Fibroblast of lung (primary cell): Measurements from ENCODE around the gene DHFR2. TPM values are rescaled to one million over a fixed set of nuclear protein-coding genes. Genes with fewer than 3 reads are reported as not detected.

Source experiments
- DNase-seq, 2 donors: peaks; one replicate each; pipeline versions ENCODE4 v3.0.0 to v3.0.0-alpha.2; 2010; ENCODE audit warnings: low read depth in 2 of 2
- H2AFZ ChIP-seq: 2 replicates; pipeline ENCODE4 v1.5.1; 2012; ENCODE audit warnings: low read length, control low read depth, inconsistent platforms
- H3K27ac ChIP-seq: 2 replicates; pipeline ENCODE4 v1.5.1; 2011; ENCODE audit warnings: low read length, control low read depth; ENCODE audit not compliant: insufficient read depth
- H3K27me3 ChIP-seq: 2 replicates; pipeline ENCODE4 v1.5.1; 2011; ENCODE audit warnings: mild to moderate bottlenecking, low read length; ENCODE audit not compliant: control insufficient read depth, insufficient read depth
- H3K36me3 ChIP-seq: 2 replicates; pipeline ENCODE4 v1.5.1; 2011; ENCODE audit warnings: low read length; ENCODE audit not compliant: control insufficient read depth, insufficient read depth
- H3K4me1 ChIP-seq: 2 replicates; pipeline ENCODE4 v1.5.1; 2011; ENCODE audit warnings: low read length; ENCODE audit not compliant: control insufficient read depth, insufficient read depth; ENCODE audit errors: extremely low read depth
- H3K4me2 ChIP-seq: 2 replicates; pipeline ENCODE4 v1.5.1; 2011; ENCODE audit warnings: low read length, control low read depth; ENCODE audit not compliant: insufficient read depth; ENCODE audit errors: extremely low read depth
- H3K4me3 ChIP-seq, 4 experiments: fragments of 200-600 bp in 1 of 4; sonication (generic) in 1 of 4; replicated peaks in 1 of 4; 2 replicates each; pipeline ENCODE4 v1.5.1; 2011 to 2016; ENCODE audit warnings: low read length in 4 of 4, low read depth in 3 of 4, mild to moderate bottlenecking in 3 of 4, control low read depth in 2 of 4, inconsistent platforms in 1 of 4, mixed read lengths in 1 of 4; ENCODE audit not compliant: insufficient read depth in 1 of 4; ENCODE audit errors: control extremely low read depth in 1 of 4
- H3K79me2 ChIP-seq: 2 replicates; pipeline ENCODE4 v1.5.1; 2012; ENCODE audit warnings: mild to moderate bottlenecking, low read length, inconsistent platforms; ENCODE audit not compliant: control insufficient read depth, insufficient read depth
- H3K9ac ChIP-seq: 2 replicates; pipeline ENCODE4 v1.5.1; 2011; ENCODE audit warnings: mild to moderate bottlenecking, low read length, control low read depth; ENCODE audit not compliant: insufficient read depth
- H3K9me3 ChIP-seq: 2 replicates; pipeline ENCODE4 v1.5.1; 2012; ENCODE audit warnings: low read depth, low read length; ENCODE audit not compliant: control insufficient read depth, insufficient read depth
- H4K20me1 ChIP-seq: 2 replicates; pipeline ENCODE4 v1.5.1; 2011; ENCODE audit warnings: low read length; ENCODE audit not compliant: control insufficient read depth, insufficient read depth; ENCODE audit errors: extremely low read depth
- EZH2 ChIP-seq: IDR thresholded peaks from 2 replicates; pipeline ENCODE4 v1.5.1; 2012; ENCODE audit warnings: low read length, control low read depth, mild to moderate bottlenecking; ENCODE audit errors: missing control alignments
- polyA plus RNA-seq, 2 donors: library from polyadenylated mRNA; depleted of rRNA in 1 of 2; stranded (reverse) in 1 of 2; unstranded in 1 of 2; fragments of >200 nt; gene quantifications; 2 replicates each; pipeline ENCODE4 v1.2.1, GENCODE V29; 2011 to 2012; ENCODE audit warnings: missing spikeins in 1 of 2
- total RNA-seq: library from RNA; depleted of rRNA; stranded (reverse); fragments of >200 nt; gene quantifications from 2 replicates; pipeline ENCODE4 v1.2.1, GENCODE V29; 2014
- TF ChIP-seq, protein P1 (sequence below), 2 donors: IDR thresholded peaks in 1 of 2; conservative IDR thresholded peaks in 1 of 2; 1 replicate in 1 of 2; 2 replicates in 1 of 2; pipeline ENCODE4 v1.5.1; 2011 to 2012; ENCODE audit warnings: low read length in 2 of 2, control low read depth in 1 of 2, inconsistent platforms in 1 of 2, low read depth in 1 of 2, mild to moderate bottlenecking in 1 of 2

Gene DHFR2
- total and polyA plus RNA-seq, 2 donors (not counting 1 experiment from before 2014, with no cell fraction given), result 4.3 to 6.9 TPM

DNA sequence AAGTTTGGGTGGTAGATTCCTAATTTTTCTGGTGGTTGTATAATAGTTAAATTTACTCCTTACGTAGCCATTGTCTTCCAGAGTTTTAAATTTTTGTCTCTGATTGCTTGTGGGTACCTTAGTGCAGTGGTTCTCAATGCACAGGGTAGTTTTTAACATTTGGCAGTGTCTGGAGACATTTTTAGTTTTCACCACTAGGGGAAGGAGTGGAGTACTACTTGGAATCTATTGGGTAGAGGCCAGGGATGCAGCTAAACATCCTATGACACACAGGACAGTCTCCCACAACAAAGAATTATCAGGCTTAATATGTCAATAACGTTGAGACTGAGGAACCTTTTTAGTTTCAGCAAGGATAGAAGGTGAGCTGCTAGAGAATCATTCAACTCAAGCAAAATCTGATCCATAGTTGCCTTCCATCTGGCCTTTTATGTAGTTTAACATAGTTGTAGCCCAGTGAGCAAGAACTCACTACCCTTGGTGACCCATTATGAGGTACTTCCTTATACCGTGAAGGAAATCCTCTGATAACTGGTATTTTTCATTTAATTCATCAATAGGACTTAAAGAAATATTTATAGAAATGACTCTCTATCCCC, 25.7 kb downstream of the DHFR2 start:
- Histone ChIP-seq H3K27me3 (no peaks in the 10 kb centered on the region), H3K79me2 (no peaks in the 10 kb centered on the region), H4K20me1 (no peaks in the 10 kb centered on the region), H2AFZ (no peak overlapping the region), H3K27ac (no peak overlapping the region), H3K4me2 (no peak overlapping the region), H3K4me1 (no peaks in the 10 kb centered on the region), H3K9me3 (no peaks in the 10 kb centered on the region), H3K9ac (no peak overlapping the region), H3K36me3 (no peaks in the 10 kb centered on the region), H3K4me3 (no peak overlapping the region)
- TF ChIP-seq, protein P1, sequence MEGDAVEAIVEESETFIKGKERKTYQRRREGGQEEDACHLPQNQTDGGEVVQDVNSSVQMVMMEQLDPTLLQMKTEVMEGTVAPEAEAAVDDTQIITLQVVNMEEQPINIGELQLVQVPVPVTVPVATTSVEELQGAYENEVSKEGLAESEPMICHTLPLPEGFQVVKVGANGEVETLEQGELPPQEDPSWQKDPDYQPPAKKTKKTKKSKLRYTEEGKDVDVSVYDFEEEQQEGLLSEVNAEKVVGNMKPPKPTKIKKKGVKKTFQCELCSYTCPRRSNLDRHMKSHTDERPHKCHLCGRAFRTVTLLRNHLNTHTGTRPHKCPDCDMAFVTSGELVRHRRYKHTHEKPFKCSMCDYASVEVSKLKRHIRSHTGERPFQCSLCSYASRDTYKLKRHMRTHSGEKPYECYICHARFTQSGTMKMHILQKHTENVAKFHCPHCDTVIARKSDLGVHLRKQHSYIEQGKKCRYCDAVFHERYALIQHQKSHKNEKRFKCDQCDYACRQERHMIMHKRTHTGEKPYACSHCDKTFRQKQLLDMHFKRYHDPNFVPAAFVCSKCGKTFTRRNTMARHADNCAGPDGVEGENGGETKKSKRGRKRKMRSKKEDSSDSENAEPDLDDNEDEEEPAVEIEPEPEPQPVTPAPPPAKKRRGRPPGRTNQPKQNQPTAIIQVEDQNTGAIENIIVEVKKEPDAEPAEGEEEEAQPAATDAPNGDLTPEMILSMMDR (conservative IDR thresholded peaks at IDR 0.05 in 1 of 2, IDR thresholded peaks at IDR 0.05 in 1 of 2; ENCODE audit: low read depth in 1 of 2, low read length in 2 of 2), result peak; percentile 36 to 56
- no peak for TF ChIP-seq EZH2
- peak; percentile 17 to 39 for DNase-seq

DNA sequence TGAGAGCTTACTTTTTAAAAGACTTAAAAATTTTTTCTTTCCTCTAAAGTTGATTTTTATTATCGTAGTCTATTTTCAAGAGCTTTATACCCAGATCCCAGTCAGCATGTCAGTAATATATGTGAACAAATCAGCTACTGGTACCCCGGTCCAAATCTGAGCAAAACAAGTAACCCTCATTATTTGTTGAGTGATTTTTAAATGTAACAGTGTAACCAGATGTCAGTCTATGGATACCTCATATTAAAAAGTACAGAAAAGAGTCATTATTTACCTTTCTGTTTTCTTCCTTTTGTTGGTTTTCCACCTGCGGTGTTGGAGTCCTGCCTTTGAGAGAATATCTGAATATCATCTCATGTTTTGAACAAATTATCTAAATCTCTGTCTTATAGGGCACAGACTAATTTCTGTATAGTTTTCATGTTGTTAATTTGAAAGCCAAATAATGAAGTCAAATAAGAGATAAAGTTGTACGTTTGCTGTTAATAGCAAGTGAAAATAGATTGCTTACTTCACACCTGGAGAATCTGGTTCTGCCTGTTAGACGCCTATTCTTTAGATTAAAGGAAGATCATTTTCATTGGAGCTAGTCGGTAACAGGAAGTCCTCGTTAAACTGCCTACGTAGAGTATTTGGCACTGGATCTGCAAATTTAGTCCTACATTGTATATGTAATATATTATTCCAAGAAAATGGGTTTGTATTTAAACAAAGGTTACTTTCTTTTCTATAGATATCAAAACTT, 34.5 kb downstream of the DHFR2 start, which contains the start of gene STX19:
Gene STX19 (minus strand): TSS at position 505 of the 745 bp plus-strand sequence. CDS start 13,328 bp downstream, outside the sequence.
- H3K79me2 ChIP-seq, result no peaks in the 10 kb centered on the region
- H3K27me3 ChIP-seq, result no peaks in the 10 kb centered on the region
- DNase-seq, result no peak
- no peaks in the 10 kb centered on the region for H3K36me3 ChIP-seq
- H3K4me1 ChIP-seq, result no peaks in the 10 kb centered on the region
- no peak within 1 kb of the TSS for H3K4me2 ChIP-seq
- H3K4me3 ChIP-seq, result no peak within 1 kb of the TSS
- no peaks in the 10 kb centered on the region for H4K20me1 ChIP-seq
- TF ChIP-seq, protein P1 (conservative IDR thresholded peaks at IDR 0.05 in 1 of 2, IDR thresholded peaks at IDR 0.05 in 1 of 2; ENCODE audit: low read depth in 1 of 2, low read length in 2 of 2), result no peak
- no peak for TF ChIP-seq EZH2
- no peak within 1 kb of the TSS for H3K27ac ChIP-seq
- no peaks in the 10 kb centered on the region for H3K9me3 ChIP-seq
- H3K9ac ChIP-seq, result no peak within 1 kb of the TSS
- no peak within 1 kb of the TSS for H2AFZ ChIP-seq

DNA sequence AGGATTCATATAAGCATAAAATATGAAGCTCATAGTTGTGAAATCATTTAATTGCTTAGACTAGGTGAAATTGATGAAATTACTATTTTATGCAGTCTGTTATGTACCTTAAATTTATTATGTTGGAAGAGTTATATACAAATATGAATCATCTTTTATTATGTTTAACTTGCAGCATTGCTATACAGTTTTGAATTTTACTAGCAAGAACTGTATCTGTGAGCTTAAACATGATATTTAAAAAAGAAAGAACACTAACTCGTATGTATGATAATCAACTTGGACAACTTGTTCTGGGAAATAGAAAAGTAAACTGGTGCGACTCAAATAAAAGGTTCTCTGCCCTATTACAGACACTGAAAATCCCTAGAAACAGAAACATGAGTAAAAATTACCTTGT, 36.1 kb downstream of the DHFR2 start:
- Histone ChIP-seq H3K79me2 (no peaks in the 10 kb centered on the region), H3K4me2 (no peak overlapping the region), H3K27me3 (no peaks in the 10 kb centered on the region), H4K20me1 (no peaks in the 10 kb centered on the region), H3K36me3 (no peaks in the 10 kb centered on the region), H3K9ac (no peak overlapping the region), H2AFZ (no peak overlapping the region), H3K27ac (no peak overlapping the region), H3K4me1 (no peaks in the 10 kb centered on the region), H3K4me3 (no peak overlapping the region), H3K9me3 (no peaks in the 10 kb centered on the region)
- DNase-seq, result no peak
- no peak for TF ChIP-seq EZH2
- TF ChIP-seq, protein P1 (conservative IDR thresholded peaks at IDR 0.05 in 1 of 2, IDR thresholded peaks at IDR 0.05 in 1 of 2; ENCODE audit: low read depth in 1 of 2, low read length in 2 of 2), result no peak
